Measurements from ENCODE around the gene PIK3C3.

Gene PIK3C3

GRCh38 chr18:42068030-42068429, 113.0 kb downstream of the PIK3C3 start:
- in situ Hi-C loops (cut with MboI; ENCODE audit: low sequenced_read_pairs) = no loop called here

GRCh38 chr18:42069036-42069435, 114.0 kb downstream of the PIK3C3 start:
- in situ Hi-C loops (cut with MboI; ENCODE audit: low sequenced_read_pairs) = no loop called here

GRCh38 chr18:42072407-42072806, 117.4 kb downstream of the PIK3C3 start:
- in situ Hi-C loops (cut with MboI; ENCODE audit: low sequenced_read_pairs) = no loop called here

- in situ Hi-C loops (cut with MboI; ENCODE audit: low sequenced_read_pairs) = no loop called here
These were observed 119.7 kb downstream of the PIK3C3 start for GRCh38 chr18:42074704-42075103.

- in situ Hi-C loops (cut with MboI; ENCODE audit: low sequenced_read_pairs) = no loop called here
These were observed 123.7 kb downstream of the PIK3C3 start for GRCh38 chr18:42078711-42079110.

GRCh38 chr18:42080340-42080739, 125.3 kb downstream of the PIK3C3 start:
- in situ Hi-C loops (cut with MboI; ENCODE audit: low sequenced_read_pairs) = no loop called here

- in situ Hi-C loops (cut with MboI; ENCODE audit: low sequenced_read_pairs) = no loop called here
These were observed 127.6 kb downstream of the PIK3C3 start for GRCh38 chr18:42082415-42083234.

- in situ Hi-C loops (cut with MboI; ENCODE audit: low sequenced_read_pairs) = no loop called here
These were observed 131.3 kb downstream of the PIK3C3 start for GRCh38 chr18:42086288-42086687.

GRCh38 chr18:42087235-42087634, 132.2 kb downstream of the PIK3C3 start:
- in situ Hi-C loops (cut with MboI; ENCODE audit: low sequenced_read_pairs) = no loop called here

GRCh38 chr18:42087876-42088275, 132.8 kb downstream of the PIK3C3 start:
- in situ Hi-C loops (cut with MboI; ENCODE audit: low sequenced_read_pairs) = no loop called here

- in situ Hi-C loops (cut with MboI; ENCODE audit: low sequenced_read_pairs) = no loop called here
These were observed 137.8 kb downstream of the PIK3C3 start for GRCh38 chr18:42092848-42093247.

- in situ Hi-C loops (cut with MboI; ENCODE audit: low sequenced_read_pairs) = no loop called here
These were observed 139.8 kb downstream of the PIK3C3 start for GRCh38 chr18:42094875-42095274.

GRCh38 chr18:42095732-42096377, 140.8 kb downstream of the PIK3C3 start:
- in situ Hi-C loops (cut with MboI; ENCODE audit: low sequenced_read_pairs) = no loop called here

GRCh38 chr18:42100248-42100647, 145.2 kb downstream of the PIK3C3 start:
- in situ Hi-C loops (cut with MboI; ENCODE audit: low sequenced_read_pairs) = loop anchor here (25.0 kb wide), 1 partner anchor 1487 kb away; no protein-coding TSS in a partner anchor

GRCh38 chr18:42100911-42101310, 145.9 kb downstream of the PIK3C3 start:
- in situ Hi-C loops (cut with MboI; ENCODE audit: low sequenced_read_pairs) = loop anchor here (25.0 kb wide), 1 partner anchor 1486 kb away; no protein-coding TSS in a partner anchor

- in situ Hi-C loops (cut with MboI; ENCODE audit: low sequenced_read_pairs) = loop anchor here (25.0 kb wide), 1 partner anchor 1482 kb away; no protein-coding TSS in a partner anchor
These were observed 150.4 kb downstream of the PIK3C3 start for GRCh38 chr18:42105394-42105793.

GRCh38 chr18:42106784-42107183, 151.8 kb downstream of the PIK3C3 start:
- in situ Hi-C loops (cut with MboI; ENCODE audit: low sequenced_read_pairs) = loop anchor here (25.0 kb wide), 1 partner anchor 1481 kb away; no protein-coding TSS in a partner anchor

GRCh38 chr18:42107287-42107686, 152.3 kb downstream of the PIK3C3 start:
- in situ Hi-C loops (cut with MboI; ENCODE audit: low sequenced_read_pairs) = loop anchor here (25.0 kb wide), 1 partner anchor 1480 kb away; no protein-coding TSS in a partner anchor

- in situ Hi-C loops (cut with MboI; ENCODE audit: low sequenced_read_pairs) = loop anchor here (25.0 kb wide), 1 partner anchor 1479 kb away; no protein-coding TSS in a partner anchor
These were observed 152.8 kb downstream of the PIK3C3 start for GRCh38 chr18:42107691-42108450.

- in situ Hi-C loops (cut with MboI; ENCODE audit: low sequenced_read_pairs) = loop anchor here (25.0 kb wide), 1 partner anchor 1475 kb away; no protein-coding TSS in a partner anchor
These were observed 157.1 kb downstream of the PIK3C3 start for GRCh38 chr18:42112147-42112546.
